T-helper 9 cell (primary cell): ENCODE results near the gene BABAM2.

Source experiments
- DNase-seq: peaks from one replicate; pipeline ENCODE4 v3.0.0-alpha.2; 2020

The BABAM2 gene

DNA sequence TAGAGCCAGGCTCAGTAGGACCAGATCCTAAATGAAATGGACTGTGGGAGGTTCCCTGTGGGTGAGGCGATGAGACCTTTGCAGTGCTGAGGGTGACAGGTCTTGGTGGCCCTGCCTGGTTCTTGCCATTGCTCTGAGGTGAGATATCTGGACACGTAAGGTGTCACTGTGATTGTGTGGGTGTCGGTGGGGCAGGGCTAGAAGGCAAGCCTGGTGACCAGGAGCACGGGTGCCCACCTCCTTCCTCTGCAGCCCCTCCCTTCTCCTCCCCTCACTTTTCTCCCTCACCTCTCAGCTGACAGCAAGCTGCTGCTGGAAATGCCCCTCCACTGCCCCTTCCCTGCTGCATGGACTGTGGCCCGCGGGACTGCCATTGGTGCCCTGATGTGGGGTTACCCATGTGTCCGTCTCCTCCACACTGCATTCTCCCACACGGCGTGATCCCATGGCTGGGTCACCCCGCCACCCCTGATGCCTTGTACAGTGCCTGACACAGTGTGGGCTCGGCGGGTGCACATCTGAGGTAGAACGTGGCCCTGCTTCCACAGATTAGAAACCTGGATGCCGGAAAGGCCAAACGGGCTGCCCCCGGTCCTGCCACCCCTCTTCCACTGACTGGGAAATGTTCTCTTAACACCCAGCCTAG is 446.6 kb downstream of the BABAM2 start:
- DNase-seq: no peak

DNA sequence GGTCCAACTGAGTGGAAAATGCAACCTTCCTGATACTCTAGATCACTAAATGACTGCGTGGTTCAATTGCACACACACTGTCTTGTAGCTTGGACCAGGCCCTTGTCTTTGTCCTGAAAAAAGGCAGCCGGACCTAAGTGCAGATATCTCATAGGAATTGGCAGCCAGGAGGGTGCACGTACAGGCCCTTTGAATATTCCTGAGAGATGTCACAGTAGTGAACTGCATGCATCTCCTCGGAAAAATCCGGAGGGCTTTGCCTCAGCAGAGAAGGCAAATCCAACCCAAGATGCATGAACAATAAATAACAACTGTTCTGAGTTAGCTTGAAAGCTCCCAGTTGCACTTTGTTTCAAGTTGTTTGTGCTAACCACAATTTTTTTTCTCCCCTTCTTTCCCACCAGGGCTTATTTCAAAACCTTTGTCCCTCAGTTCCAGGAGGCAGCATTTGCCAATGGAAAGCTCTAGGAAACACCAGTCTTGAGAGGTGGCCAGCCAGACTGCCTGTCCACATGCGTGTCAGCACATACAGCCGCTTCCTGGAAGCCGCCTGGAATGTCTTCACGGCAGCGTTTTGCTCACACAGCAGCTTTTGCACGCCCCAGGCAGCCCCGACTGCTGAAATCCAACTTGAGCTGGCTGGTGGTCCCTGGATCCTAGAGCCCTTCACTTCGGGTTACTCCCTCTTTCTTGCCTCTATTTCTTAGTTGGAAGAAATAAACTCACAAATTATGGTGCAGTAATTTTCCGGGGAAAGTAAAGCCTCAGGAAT is 447.7 kb downstream of the BABAM2 start:
- no peak for DNase-seq

GRCh38 chr2:28338831-28339321 is 448.3 kb downstream of the BABAM2 start:
- no peak for DNase-seq

DNA sequence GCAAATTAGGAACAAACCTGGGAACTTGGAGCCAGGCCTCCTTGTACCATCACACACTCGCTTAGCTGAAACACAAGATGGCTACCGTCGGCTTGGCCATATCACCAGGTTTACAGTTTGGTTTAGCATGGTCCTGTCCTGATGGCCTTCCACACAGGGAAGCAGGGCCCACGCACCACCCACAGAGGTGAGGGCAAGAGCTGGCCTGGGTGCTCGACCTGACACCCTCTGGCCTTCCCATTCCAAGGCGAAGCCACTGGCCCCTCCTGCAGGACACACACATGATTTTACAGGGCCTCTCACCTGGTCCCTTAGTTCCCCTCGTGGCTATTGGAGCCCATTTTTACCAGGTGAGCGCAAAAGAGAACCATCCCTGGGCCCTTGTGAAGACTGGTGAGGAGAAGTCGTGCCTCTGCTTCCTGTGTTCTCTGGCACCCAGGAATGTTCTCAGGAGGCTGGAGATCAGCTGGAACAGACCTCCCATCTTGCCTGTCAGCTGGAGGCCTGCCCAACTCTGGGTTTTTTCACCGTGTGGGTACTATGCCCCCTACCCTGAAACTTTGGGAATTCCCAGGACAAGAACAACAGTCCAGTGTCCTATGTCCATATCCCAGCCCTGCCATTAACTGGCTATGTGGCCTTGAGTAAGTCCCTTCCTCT is 449.1 kb downstream of the BABAM2 start:
- no peak for DNase-seq

GRCh38 chr2:28340312-28341202 is 450.0 kb downstream of the BABAM2 start:
- no peak for DNase-seq

GRCh38 chr2:28341208-28341891 is 450.8 kb downstream of the BABAM2 start:
- no peak for DNase-seq

GRCh38 chr2:28342081-28342967 is 451.8 kb downstream of the BABAM2 start:
- DNase-seq: no peak

- DNase-seq: no peak
Observed at GRCh38 chr2:28343184-28343942, 452.8 kb downstream of the BABAM2 start.

GRCh38 chr2:28343971-28344715 is 453.6 kb downstream of the BABAM2 start:
- DNase-seq: no peak

DNA sequence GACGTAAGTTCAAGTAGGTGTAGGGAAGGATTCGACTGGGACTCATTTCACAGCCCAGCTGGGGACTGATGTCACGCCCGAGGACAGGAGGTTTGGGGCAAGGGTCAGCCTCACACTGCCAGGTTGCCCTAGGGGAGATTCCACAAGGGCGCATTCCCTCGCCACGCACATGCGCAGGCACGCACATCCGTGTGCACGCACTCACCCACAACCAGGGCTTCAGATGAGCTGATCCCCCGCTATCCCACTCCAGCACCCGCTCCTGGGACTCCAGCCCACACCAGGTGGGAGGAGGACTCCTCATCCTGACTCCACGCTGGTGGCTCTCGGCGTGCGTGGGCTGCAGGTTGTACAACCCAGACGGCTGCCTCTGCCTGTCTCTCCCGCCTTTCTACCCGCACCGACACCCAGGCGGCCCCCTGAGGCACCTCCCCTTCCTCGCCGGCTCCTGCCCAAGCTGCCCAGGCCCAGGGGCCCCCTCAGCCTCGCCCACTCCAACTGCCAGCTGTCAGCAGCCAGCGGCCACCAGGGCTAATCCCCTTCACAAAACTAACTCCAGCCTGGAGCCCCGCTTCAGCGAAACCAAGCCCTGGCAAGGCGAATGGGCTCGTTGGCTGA is 454.3 kb downstream of the BABAM2 start:
- no peak for DNase-seq

DNA sequence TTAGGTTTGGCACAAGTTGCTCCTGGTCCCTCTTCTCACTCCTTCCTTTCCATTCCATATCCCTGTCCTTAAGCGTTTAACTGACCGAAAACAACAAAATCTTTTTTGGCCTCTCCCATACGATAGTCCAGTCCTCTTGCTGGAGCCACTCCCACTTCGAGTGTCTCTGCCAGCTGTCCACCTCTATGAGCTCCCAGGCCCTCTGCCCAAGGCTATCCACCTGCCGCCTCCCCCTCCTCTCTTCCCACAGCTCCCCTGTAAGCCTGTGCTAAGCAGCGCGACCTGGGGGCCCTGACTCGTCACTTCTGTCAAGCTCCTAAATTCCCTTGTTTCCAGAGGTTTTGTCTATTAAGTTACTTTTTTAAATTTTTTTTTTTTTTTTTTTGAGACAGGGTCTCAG is 455.1 kb downstream of the BABAM2 start:
- DNase-seq: no peak

DNA sequence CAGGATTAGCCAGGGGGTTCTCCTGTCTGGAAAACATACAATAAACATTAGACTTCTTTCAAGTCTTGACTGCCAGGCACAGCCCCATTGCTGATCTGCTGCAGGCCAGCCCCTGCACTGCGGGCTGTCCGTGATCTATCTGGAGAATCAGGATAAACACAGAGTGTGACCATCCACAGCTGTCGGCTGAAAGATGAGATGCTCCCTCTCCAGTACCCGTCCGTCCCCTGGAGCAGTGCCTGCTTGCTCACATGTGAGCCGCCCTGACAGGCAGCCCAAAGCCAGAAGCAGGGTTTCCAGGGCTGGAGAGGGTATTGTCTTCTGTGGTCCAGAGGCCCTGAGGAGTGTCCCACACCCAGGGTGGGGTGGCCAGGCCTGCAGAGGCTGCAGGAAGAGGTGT is 456.1 kb downstream of the BABAM2 start:
- DNase-seq: no peak

DNA sequence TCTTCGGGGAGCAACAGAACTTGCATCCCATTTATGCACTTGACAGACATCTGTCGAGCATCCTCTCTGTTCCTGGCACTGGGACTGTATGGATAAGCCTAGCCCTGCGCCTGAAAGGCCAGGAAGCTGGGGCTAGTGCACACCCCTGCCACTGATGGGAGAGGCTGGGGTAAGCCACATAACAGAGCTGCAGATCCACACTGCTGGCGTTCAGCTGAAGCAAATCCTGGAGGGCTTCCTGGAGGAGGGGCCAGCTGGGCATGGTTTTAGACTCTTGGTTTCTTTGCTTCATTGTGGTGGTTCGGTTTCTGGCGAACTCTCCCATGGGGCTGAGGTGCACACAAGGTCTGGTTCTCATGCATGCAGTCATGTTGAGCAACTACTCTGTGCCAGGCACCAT is 456.7 kb downstream of the BABAM2 start:
- no peak for DNase-seq

DNA sequence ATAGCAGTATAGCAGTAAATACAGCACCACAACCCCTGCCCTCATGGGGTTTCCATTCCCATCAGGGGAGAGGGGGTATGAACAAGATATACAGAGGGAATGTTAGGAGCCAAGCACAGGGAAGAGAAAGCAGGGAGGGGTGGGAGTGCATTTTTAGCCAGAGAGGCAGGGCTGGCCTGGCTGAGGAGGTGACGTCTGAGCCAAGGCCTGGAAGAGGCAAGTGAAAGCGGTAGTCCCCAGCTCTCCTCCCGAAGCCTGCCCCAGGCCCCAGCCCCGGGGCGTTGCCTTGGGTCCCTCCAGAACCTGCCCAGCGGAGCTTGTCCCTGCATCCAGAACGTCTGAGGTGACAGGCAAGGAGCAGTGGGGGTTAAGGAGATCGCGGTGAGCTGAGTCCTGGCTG is 457.1 kb downstream of the BABAM2 start:
- no peak for DNase-seq

DNA sequence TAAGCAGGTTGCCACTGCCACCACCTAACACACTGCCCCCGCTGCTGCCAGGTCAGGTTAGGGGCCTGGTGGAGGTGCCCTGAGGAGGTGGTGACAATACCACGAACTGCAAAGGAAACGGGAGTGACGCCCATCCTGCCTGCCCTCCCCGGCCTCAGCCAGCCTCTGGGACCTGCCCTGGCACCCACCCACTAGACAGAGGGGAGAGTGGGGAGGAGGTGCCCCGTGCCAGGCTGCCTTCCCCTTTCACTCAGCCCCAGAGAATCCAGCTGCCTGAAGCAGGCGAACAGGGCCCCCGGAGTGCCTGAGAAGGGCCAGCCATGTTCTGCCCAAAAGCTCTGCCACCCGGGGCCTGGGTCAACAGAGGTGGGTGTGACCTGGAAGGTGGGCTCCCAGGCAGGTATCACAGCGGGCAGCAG is 457.6 kb downstream of the BABAM2 start:
- DNase-seq: peak; percentile 49

- no peak for DNase-seq
Observed at GRCh38 chr2:28348921-28349320, 458.4 kb downstream of the BABAM2 start.

GRCh38 chr2:28349546-28350165 is 459.1 kb downstream of the BABAM2 start:
- no peak for DNase-seq

GRCh38 chr2:28350196-28350595 is 459.7 kb downstream of the BABAM2 start:
- no peak for DNase-seq
